ENCODE measurements around the gene UBASH3B.

Gene UBASH3B

DNA sequence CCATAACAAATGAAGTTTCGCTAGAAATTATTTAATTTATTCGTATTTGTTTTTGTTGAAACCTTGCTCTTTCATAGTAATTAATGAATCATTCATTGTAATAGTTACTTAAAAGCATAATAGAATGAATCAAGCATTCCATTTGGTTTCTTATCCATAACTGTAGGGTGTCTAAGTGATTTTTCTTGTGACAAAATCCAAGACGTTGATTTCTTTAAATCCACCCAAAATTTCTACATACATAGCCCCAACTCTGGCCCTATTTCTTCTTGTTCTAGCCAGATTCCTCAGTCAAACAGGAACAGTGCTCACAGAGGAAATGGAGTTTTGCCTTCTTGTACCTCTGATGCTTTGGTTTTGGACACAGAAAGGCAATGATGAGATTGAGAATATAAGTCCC, 25.5 kb downstream of the UBASH3B start:
- DNase-seq = no peak

DNA sequence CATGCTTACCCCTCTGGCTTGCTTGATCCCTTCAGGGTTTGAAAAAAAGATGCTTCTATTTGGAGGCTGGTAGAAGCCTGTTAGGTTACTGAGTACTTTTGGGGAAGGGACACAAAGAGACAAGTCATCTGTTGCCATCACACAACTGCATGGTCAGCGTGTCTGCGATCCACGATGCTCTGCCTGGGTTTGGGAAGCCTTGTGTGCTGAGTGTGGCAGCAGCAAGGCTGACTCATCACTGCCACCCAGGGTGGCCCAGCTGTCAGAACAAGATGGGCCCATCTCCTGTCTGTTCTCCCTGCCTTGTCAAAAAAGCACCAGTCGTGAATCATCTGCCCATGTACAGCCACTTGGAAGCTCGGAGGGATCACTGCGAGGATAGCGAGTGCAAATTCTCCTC, 26.2 kb downstream of the UBASH3B start:
- no peak for DNase-seq

GRCh38 chr11:122682464-122682863, 26.9 kb downstream of the UBASH3B start:
- no peak for DNase-seq

DNA sequence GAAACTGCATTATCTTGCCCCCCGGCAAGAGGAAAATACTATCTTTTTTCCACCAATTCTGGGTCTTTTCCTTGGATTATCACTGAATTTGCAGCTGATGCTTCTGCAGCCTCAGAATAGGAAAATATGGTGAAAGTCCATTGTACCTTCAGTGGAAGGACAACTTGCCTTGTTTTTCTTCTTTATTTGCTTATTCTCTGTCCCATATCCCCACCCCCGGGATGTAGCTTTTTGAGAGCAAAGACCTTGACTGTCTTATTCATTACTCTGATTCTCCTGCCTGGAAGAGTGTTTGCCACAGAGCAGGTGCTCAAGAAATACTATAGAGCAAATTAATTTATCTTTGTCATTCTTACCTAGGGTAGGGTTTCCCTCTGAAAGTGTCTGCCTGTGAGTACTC, 29.5 kb downstream of the UBASH3B start:
- DNase-seq = no peak

- no peak for DNase-seq
Observed at GRCh38 chr11:122686111-122686510, 30.6 kb downstream of the UBASH3B start.

- no peak for DNase-seq
Observed at GRCh38 chr11:122690384-122690783, 34.9 kb downstream of the UBASH3B start.

- DNase-seq = peak; percentile 18
Observed at GRCh38 chr11:122690801-122691548, 35.5 kb downstream of the UBASH3B start.

DNA sequence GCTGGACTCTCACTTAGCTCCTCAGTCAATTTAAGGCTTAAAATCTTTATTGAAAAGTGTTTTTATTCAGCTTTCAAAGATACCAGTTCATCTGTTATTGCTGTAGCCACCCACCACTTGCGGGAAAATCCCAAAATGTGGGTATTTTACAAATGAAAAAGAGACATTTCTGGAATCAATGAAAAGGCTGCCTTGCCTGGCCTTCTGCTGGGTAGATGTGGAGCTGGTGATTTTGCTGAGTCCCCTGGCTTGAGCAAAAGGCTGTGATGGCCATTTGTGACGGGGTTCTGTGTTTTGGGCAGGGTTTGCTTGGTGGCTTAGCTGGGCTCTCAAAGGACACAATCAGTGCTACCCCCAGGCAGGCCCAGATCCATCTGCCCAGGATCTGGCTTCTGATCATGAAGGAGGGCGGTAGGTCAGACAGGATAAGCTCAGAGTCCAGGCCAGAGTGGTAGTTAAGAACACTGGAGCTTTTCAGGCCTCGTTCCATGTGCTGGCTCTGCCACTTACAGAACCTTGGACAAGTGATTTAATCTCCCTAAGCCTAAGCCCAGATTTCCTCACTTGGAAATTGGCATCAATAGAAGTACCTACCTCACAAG, 36.1 kb downstream of the UBASH3B start:
- DNase-seq = no peak

DNA sequence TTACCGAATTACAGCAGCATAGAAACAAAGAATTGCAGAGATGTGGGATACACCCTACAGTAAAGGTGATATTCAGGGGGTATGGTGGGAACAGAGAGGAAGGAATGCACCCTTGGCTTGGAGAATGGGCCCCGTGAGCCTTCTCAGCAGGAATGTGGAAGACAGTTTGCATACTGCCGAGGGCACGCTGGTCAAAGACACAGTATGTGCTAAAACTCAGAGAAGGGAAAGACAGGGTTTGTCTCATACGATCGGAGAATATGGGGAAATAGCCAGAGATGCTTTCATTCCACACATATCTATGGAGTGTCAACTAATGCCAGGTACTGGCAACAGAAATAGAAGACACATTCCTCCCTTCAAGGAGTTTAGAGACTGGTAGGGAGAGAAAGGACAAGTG, 36.9 kb downstream of the UBASH3B start:
- no peak for DNase-seq

DNA sequence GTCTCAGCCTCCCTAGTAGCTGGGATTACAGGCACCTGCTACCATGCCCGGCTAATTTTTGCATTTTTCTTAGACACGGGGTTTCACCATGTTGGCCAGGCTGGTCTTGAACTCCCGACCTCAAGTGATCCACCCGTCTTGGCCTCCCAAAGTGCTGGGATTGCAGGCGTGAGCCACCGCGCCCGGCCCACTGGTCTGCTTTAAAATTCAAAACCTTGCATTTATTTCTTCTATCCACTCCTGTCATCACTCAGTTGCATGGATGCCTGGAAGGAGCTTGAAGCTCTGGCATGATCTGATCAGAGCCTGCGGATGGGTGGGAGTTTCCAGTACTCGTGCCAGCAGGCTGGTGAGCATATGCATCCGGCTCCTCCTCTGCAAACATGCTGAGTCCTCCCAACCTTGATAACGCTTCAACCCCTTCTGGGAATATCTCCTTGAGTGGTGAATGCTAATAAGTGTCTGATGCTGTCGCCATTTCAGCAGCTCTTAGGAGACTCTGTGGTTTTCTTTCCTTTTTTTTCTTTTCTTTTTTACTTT, 39.6 kb downstream of the UBASH3B start:
- no peak for DNase-seq

DNA sequence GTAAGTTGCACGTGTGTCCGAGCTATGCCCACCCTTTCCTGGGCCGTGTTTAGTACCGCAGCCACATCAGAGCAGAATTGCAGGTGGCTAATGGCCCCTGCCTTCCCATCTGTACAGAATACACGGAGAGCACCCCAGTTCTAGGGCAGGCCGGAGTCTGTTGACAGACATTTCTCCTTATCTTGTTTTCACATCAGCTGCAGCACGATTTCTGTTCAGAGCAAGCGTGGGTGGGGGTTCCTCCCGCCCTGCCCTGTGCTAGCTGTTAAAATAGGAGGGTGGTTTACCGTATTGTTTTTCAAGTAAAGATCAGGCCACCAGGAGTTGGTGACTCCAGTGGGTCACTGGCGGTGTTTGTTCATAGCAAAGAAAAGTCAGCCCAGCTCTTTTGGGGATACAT, 41.1 kb downstream of the UBASH3B start:
- DNase-seq = no peak

- DNase-seq = no peak
Observed at GRCh38 chr11:122697636-122698167, 42.2 kb downstream of the UBASH3B start.

DNA sequence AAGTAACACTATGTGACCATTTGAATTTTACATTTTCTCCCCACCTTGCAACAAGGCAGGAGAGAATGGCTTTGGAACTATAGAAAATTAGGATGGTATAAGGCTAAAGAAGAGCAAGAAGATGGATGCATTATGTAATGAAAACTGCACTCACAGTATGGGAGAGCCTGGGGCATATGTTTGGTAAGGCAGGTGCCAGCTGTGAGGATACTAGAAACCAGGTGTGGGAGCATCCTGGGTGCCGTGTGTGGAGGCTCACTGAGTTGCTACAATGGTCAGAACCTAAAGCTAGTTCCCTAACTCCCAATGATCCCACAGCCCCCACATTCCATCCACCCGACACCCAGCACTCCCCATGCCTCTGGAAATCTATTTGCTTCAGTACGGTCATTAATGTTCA, 42.9 kb downstream of the UBASH3B start:
- DNase-seq = no peak

- DNase-seq = no peak
Observed at GRCh38 chr11:122700666-122701065, 45.1 kb downstream of the UBASH3B start.

DNA sequence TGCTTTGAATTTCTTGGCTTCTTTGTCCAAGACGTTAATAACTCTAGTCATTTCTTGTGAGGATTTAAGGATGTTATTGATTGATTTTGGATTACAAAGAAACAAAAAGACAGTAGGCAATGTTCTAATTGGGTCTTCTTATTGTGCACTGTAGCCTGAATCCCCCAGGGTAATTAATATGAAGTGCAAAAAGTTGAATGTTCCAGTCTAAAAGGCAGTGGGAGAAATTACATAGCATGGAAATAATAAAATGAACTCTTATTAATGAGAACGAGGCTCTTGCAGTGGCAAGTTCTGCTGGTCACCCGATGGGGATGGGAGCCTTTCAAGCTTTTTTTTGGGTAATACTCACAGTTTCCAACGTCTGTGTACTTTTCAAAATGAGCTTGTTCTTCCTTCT, 45.6 kb downstream of the UBASH3B start:
- no peak for DNase-seq

- no peak for DNase-seq
Observed at GRCh38 chr11:122703541-122704272, 48.2 kb downstream of the UBASH3B start.

DNA sequence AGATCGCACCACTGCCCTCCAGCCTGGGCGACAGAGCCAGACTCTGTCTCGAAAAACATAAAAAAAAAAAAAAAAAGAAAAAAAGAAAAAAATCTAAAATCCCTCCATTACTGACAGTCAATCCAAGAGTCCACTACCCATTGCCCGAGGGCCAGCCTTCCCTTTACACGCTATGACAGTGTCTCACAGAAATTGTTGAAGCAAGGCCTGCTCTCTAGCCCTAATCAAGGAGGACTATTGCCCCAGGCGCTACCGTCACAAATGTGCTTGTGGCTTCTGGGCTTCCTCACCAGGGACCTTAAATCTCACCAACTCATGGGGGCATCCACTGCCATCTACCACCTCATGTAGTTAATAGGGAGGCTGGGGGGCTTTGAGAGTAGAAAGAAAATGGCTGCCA, 49.9 kb downstream of the UBASH3B start:
- DNase-seq = no peak

DNA sequence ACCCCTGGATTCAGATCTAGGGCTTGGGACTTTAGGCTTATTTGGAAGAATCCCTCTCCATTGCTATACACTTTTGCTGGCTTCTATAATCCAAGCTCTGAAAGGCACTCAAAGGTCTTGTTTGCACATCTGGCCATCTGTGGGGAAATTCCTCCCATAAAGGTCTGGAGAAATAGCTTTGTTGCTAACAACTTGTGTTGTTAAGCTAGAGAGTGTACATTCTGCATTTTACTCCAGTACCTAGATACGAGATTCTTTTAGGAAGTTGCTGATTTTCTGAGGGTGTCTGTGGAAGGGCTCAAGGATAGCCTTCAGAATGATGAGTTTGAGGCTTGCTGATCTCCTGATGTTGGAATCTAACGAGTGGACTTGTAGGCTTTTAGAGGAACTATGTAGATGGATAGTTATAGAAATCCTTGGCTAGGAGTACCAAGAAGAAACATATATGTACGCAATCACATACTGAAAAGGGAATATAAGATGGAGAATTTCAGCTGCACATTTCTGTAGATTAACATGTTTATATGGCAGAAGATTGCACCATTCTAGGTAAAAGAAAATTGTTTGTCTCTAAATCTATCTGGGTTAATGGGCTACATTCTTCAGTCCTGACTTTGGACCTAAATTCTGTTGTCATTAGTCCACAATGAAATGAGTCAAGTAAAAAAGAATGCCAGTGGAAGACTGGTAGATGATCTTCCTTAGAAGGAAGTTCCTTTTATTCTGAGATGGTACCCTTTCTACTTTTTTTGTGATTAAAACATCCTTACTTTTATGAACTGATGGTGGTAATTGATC, 51.0 kb downstream of the UBASH3B start:
- DNase-seq = no peak

DNA sequence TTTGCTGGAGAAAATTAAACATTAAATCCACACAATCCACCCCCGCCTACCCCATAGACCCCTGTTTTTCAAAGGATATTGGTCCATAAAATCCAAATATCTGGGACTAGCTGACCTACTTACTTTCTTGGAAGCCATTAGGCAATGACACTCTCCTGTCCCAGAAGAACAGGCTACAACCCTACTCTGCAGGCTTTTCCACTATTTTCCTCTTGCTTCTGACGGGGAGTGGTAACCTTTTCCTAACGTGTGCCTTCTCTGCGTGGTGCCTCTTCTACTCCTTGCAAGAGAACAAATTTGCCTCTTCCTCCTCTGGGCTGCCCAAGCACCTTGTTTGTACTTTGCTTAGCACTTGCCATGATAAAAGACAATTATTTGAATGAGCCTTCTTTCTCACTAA, 51.6 kb downstream of the UBASH3B start:
- DNase-seq = no peak

- no peak for DNase-seq
Observed at GRCh38 chr11:122707901-122708300, 52.4 kb downstream of the UBASH3B start.

GRCh38 chr11:122709039-122709760, 53.7 kb downstream of the UBASH3B start:
- no peak for DNase-seq

DNA sequence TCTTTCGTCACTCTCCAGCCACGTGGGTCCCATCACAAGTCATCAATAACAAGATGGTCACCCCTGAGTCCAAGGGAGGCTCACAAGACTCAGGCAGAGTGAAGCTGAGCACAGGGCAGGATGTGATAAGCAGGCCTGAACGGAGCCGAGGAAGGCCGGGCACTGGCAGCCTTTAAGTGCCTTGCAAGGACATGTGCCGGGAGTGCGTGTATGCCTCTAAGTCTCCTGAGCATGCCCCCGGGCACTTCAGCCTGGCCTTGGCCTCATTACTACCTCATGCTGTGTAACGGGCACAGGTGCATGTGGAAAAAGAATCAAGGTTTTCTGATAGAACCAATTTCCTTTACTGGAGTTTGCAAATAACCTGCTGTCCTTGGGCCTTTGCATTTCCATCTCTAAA, 55.8 kb downstream of the UBASH3B start:
- no peak for DNase-seq

All from NCI-H1092 treated with DMSO at 0.1 percent for 48 hours (cell line).